Lower lobe of right lung (tissue), 2 donors: ENCODE measurements around the gene C1QTNF3. TPM values are rescaled to one million over a fixed set of nuclear protein-coding genes. Genes with fewer than 3 reads are reported as not detected.

ENCODE experiments used
- ATAC-seq, 2 donors: fragments of 200-7000 bp; cut with Tn5 transposase; one replicate each; pipeline ENCODE4 v1.9.1; 2020 to 2022; ENCODE audit warnings: mild to moderate bottlenecking in 2 of 2, moderate library complexity in 2 of 2
- DNase-seq: peaks from one replicate; pipeline ENCODE4 v3.0.0-alpha.2; 2020
- H3K27ac ChIP-seq: fragments of 200-600 bp; one replicate; pipeline ENCODE4 v1.8.0; 2022
- H3K27me3 ChIP-seq: fragments of 200-600 bp; one replicate; pipeline ENCODE4 v1.8.0; 2022; ENCODE audit warnings: low read depth
- H3K36me3 ChIP-seq: fragments of 200-600 bp; one replicate; pipeline ENCODE4 v1.8.0; 2022; ENCODE audit warnings: mild to moderate bottlenecking
- H3K4me1 ChIP-seq: fragments of 200-600 bp; one replicate; pipeline ENCODE4 v1.8.0; 2022
- H3K4me3 ChIP-seq: fragments of 200-600 bp; one replicate; pipeline ENCODE4 v1.8.0; 2022; ENCODE audit warnings: mild to moderate bottlenecking
- H3K9me3 ChIP-seq: fragments of 200-600 bp; one replicate; pipeline ENCODE4 v1.8.0; 2022
- intact Hi-C: fragments of 100-400 bp; cut with DNase I; formaldehyde crosslinking; loops from one replicate; pipeline ENCODE4 v1.11.0; 2022
- total RNA-seq: library from RNA; stranded (reverse); fragmentation: NEBNext Ultra II Directional; extraction: Animal tissue kit (Norgen Biotek cat#: 25700); gene quantifications from one replicate; pipeline ENCODE4 v1.2.1, GENCODE V29; 2021
- TF ChIP-seq, protein P1 (sequence below): fragments of 200-600 bp; IDR thresholded peaks from one replicate; pipeline ENCODE4 v1.8.0; 2022; ENCODE audit warnings: antibody characterized with exemption, mild to moderate bottlenecking
- donor health status: DM: no; HTN: yes; CAD: no; lungs with severe emphysema.

Gene C1QTNF3
- total RNA-seq, 1 donor from 2014 or later: 6.7 TPM

DNA sequence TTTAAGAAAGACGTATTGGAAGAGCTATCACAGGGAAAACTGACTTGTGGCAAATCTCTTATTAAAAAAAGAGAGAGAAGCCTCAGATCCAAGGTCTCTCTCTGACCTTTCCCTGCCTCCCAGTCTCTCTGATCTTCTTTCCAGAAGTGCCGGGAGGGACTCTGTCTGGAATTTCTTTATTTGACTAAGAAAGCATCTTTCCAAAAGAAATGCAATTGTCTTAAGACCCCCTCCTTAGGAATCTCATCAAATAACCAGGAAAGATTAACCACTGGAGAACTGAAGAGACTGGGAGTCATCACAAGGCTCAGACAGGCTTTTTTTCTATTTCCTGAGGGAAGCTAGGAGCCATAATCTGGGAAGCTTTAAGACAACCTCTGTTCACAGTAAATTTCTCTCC, 4.6 kb downstream of the C1QTNF3 start:
- H3K4me3 ChIP-seq: no peak overlapping the region
- no peak for DNase-seq
- peaks cover 19% of the 10 kb centered on the region for H3K4me1 ChIP-seq
- TF ChIP-seq, protein P1, sequence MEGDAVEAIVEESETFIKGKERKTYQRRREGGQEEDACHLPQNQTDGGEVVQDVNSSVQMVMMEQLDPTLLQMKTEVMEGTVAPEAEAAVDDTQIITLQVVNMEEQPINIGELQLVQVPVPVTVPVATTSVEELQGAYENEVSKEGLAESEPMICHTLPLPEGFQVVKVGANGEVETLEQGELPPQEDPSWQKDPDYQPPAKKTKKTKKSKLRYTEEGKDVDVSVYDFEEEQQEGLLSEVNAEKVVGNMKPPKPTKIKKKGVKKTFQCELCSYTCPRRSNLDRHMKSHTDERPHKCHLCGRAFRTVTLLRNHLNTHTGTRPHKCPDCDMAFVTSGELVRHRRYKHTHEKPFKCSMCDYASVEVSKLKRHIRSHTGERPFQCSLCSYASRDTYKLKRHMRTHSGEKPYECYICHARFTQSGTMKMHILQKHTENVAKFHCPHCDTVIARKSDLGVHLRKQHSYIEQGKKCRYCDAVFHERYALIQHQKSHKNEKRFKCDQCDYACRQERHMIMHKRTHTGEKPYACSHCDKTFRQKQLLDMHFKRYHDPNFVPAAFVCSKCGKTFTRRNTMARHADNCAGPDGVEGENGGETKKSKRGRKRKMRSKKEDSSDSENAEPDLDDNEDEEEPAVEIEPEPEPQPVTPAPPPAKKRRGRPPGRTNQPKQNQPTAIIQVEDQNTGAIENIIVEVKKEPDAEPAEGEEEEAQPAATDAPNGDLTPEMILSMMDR: no peak
- H3K9me3 ChIP-seq: no peaks in the 10 kb centered on the region
- no peaks in the 10 kb centered on the region for H3K27me3 ChIP-seq
- H3K36me3 ChIP-seq: no peaks in the 10 kb centered on the region
- ATAC-seq: no peak
- intact Hi-C loops: no loop called here
- H3K27ac ChIP-seq: no peak overlapping the region

DNA sequence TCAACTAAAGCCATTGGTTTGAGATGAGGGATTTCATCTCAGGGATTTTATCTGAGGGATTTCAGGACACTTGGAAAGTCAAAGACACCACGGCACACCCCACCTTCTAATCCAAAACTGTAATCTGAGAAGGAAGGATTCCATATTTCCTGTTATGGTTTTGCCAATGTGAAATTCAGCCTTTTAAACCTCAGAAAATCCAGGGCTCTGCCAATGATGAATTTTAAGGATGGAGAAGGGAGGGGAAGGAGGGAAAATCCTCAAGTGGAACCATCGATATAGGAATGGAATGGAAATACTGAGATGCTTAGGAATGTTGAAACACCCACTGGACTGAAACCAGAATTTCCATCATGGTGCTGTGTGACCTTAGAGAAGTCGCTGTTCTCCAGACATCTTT, 5.3 kb downstream of the C1QTNF3 start:
- DNase-seq (no peak), ATAC-seq (no peak)
- Histone ChIP-seq H3K4me1 (peaks cover 12% of the 10 kb centered on the region), H3K9me3 (no peaks in the 10 kb centered on the region), H3K27me3 (no peaks in the 10 kb centered on the region), H3K36me3 (no peaks in the 10 kb centered on the region), H3K4me3 (no peak overlapping the region), H3K27ac (no peak overlapping the region)
- intact Hi-C loops: no loop called here
- TF ChIP-seq, protein P1: no peak

DNA sequence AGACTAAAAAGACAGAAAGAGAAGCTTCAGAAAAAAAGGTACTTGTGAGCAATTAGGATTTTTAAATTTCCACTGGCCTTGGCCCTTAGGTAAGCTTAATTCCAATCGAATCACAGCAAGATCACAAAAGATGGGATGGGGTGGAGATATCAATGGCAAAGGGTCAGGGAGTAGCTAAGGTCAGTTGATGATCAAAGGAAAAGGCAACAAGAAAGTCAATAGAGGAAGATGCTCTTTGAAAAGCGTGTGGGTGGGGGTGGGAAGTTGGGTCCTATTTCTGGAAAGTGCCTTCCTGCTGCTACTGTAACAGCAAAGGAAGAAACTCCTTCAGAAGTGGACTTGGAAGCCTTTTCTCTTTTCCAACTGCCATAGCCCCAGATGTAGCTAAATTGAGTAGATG, 7.3 kb downstream of the C1QTNF3 start:
- DNase-seq (no peak), ATAC-seq (no peak)
- no peaks in the 10 kb centered on the region for H3K36me3 ChIP-seq
- TF ChIP-seq, protein P1: no peak
- H3K4me1 ChIP-seq: peaks cover 5% of the 10 kb centered on the region
- H3K27ac ChIP-seq: no peak overlapping the region
- no peaks in the 10 kb centered on the region for H3K9me3 ChIP-seq
- no peaks in the 10 kb centered on the region for H3K27me3 ChIP-seq
- no peak overlapping the region for H3K4me3 ChIP-seq
- intact Hi-C loops: no loop called here

DNA sequence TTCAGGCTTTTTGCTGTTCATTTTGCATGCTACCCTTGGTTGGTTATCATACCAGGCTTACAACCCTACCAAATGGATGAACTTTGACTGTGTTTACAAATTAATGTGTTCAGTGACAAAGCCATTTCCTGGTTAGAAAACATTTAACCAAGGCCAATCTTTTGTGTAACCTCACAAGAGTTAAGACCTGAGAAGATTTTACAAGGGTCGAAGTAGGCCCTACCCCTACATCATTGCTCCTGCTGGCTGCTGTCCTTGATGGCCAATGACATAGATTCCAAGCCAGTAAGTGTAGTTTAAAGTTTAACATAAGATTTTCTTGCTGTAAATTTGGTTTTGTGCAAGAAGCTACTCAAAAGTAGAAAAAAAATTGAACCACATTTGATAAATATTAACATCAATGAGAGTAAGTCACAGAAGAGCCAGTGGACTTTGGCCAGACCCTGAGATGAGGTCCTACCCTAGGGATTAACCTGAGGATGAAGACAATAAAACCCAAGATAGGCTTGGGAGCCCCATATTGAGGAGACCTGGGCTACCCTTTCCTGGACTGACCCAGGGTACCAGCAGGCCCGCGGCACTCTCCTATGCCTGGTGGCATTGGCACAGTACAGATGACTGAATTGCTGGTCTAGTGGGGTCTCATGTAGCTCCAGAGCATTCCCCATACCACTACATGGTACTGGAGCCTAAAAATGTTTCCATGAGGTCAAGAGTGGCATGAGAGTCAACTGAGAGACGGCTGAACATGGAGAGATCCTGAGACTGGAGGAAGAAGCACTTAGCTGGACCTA, 8.3 kb downstream of the C1QTNF3 start:
- intact Hi-C loops: no loop called here
- Histone ChIP-seq H3K9me3 (no peaks in the 10 kb centered on the region), H3K36me3 (no peaks in the 10 kb centered on the region), H3K27ac (no peak overlapping the region), H3K27me3 (no peaks in the 10 kb centered on the region), H3K4me1 (peaks cover 5% of the 10 kb centered on the region), H3K4me3 (no peak overlapping the region)
- DNase-seq (no peak), ATAC-seq (no peak)
- TF ChIP-seq, protein P1: no peak

DNA sequence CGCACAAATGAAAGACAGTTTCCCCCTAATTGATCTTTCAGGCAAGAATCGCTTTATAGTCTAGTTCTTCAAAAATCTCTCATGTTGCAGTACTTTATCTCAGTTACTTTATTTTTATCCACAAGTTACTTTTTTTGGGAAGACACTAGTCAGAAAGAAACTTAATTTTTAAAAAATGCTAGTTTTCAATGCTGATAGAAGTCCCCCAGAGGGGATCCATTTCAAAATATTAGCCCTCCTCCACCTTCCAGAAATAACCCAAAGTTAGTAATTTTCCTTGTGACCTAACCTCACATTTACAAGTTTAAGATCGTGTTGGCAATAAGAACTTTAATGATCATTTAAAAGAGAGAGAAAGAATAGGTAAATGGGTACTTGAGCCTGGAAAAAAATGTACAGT, 11.0 kb downstream of the C1QTNF3 start:
- ATAC-seq (no peak), DNase-seq (no peak)
- Histone ChIP-seq H3K4me1 (no peaks in the 10 kb centered on the region), H3K27ac (no peak overlapping the region), H3K4me3 (no peak overlapping the region), H3K9me3 (no peaks in the 10 kb centered on the region), H3K27me3 (no peaks in the 10 kb centered on the region), H3K36me3 (no peaks in the 10 kb centered on the region)
- intact Hi-C loops: no loop called here
- TF ChIP-seq, protein P1: no peak
